DMS114 treated with DMSO at 0.1 percent for 48 hours (cell line): ENCODE results near the gene FERMT3.

Experiments
- DNase-seq: peaks from one replicate; lab custom pipeline; 2025; ENCODE audit not compliant: unreplicated experiment; lab: John Stamatoyannopoulos, UW

Gene FERMT3

GRCh38 chr11:64247729-64248531, 41.4 kb downstream of the FERMT3 start:
- no peak for DNase-seq

GRCh38 chr11:64248578-64248977, 42.1 kb downstream of the FERMT3 start:
- DNase-seq = no peak

DNA sequence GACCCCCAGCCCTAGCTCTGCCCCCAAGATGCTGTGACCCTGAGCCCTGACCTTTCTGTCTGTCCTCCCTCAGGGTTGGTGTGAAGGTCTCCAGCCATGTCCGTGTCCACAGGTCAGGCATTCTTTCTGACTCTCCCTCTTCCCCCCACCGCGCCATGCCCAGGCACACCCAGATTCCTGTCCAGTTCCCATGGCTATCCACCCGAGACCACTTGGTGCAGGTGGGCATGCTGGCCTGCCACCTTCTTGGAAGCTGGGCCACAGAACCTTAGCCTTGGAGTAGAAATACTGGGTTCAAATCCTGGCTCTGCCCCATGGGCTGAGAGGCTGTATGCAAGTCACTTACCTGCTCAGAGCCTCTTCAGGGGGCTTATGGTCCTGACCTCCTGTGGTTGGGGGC, 42.5 kb downstream of the FERMT3 start:
- DNase-seq = no peak

- DNase-seq = no peak
Measured at GRCh38 chr11:64249563-64250414, 43.3 kb downstream of the FERMT3 start.

DNA sequence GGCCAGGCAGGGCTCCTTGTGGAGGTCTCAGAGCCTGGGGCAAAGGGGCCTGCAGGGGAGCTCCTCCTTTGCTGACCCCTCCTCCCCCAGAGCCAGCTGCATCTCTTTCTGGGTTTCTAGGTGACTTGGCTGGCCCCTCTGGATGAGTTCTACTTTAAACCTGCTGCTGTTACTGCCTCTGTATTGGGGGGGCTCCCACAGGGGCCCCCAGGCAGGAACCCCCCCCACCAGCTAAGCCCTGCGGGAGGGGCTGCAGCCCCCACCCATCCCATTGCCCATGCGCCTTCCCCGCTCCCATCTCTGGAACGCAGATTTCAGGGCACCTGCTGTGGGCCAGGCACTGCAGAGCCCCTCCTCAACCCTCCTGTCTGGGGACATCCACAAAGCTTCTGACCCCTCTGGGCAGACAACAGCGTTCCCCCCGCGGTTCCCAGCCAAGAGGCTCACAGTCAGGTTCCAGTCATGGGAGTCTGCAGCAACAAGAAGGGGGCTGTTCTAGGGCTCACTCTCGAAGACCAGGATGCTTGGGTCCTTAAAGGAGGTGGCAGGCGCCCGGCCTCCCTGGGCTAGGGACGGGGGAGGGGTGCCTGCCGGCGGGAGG, 44.0 kb downstream of the FERMT3 start:
- DNase-seq = no peak

DNA sequence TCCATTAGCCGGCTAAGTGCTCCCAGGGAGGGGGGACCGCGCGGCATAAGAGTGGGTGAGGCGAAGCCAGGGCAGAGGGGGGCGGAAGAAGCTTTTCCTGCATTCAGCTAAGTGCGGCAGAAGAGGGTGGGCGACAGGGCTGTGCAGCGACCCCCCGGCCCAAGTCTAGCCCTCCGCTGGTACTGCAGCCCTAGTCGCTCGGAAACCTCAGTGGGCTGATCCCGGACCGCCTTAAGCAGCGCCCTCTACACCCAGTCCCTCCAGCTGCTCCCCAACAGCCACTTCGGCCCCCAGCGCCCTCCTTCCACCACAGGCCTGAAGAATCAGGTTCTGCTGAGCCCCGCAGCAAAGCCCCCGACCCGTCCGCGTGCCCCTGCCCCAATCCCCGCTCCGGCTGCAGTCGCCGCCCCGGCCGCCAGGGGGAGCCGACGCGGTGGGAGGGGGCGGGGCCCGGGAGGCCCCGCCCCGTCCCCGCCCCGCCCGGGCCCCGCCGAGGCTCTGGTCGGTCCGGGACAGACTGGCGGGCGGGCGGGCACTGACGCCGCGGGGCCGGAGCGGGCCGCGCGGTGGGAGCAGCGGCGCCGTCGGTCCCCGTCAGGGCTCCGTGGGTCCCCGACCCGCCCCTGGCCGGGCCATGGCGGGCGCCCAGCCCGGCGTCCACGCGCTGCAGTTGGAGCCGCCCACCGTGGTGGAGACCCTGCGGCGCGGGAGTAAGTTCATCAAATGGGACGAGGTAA, 44.7 kb downstream of the FERMT3 start, which contains the start of gene PLCB3:
PLCB3 (plus strand) TSS at position 515 of the 737 bp plus-strand sequence; CDS start at position 635, 120 bp downstream.
- DNase-seq = peak; percentile 39

DNA sequence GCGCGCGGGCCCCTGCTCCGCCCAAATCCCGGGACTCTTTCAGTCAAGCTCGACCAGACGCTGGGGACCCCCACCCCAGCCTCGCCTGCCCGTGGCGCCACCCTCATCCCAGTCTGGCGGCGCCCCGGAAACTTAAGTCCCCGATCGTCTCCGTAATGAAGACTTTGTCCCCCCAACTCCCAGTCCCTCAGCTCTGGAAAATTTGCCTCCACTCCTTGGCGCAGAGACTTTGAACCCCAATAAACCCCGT, 45.2 kb downstream of the FERMT3 start:
- DNase-seq = no peak

- DNase-seq = no peak
Measured at GRCh38 chr11:64252003-64252872, 45.7 kb downstream of the FERMT3 start.

GRCh38 chr11:64253043-64253442, 46.5 kb downstream of the FERMT3 start:
- DNase-seq = no peak

- no peak for DNase-seq
Measured at GRCh38 chr11:64253481-64253880, 47.0 kb downstream of the FERMT3 start.

DNA sequence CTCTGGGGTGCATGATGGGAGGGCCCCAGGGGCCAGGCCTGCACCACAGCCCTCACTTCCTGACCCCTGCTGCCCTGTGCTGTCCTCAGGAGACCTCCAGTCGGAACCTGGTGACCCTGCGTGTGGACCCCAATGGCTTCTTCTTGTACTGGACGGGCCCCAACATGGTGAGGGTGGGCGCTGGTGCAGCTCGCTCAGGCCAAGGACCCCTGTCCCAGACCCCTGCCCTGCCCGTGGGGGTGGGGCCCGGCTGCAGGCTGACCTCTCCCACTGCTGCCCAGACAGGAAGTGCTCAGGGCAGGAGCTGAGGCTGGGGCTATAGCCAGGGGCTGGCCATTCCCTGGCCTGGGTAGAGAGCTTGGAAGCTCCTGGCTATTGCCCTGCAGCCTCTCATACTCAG, 47.8 kb downstream of the FERMT3 start:
- DNase-seq = no peak

DNA sequence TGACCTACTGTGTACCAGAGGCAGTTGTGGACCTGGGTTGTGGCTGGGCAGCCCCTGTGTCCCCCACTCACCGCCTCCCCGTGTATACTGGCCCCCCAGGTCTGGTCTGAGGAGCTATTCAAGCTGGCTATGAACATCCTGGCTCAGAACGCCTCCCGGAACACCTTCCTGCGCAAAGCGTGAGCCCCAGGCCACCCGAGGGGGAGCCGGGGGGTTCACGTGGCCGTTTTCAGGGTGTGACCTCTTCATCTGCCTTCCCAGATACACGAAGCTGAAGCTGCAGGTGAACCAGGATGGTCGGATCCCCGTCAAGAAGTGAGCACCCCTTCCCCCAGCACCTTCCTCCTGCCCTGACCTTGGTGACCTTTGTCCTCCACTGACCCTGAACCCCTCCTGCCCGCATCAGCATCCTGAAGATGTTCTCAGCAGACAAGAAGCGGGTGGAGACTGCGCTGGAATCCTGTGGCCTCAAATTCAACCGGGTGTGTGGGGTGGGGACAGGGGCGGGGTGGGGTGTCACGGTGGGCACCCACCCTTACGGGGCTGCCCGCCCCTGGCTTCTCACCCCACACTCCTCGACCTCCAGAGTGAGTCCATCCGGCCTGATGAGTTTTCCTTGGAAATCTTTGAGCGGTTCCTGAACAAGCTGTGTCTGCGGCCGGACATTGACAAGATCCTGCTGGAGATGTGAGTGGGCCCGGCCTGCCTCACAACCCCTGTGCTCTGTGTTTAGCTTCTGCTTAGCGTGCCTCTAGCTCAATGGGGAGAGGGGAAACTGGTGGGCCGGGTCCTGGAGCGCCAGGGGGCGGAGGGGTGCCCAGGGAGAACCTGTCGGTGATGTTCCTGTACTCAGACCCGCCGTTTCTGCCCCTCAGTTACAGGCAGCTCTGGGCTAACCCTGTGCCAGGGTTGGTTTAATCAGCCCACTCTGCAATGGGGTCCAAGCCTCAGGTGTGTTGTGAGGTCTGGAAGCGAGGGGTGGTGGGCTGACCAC, 48.9 kb downstream of the FERMT3 start:
- DNase-seq = no peak

DNA sequence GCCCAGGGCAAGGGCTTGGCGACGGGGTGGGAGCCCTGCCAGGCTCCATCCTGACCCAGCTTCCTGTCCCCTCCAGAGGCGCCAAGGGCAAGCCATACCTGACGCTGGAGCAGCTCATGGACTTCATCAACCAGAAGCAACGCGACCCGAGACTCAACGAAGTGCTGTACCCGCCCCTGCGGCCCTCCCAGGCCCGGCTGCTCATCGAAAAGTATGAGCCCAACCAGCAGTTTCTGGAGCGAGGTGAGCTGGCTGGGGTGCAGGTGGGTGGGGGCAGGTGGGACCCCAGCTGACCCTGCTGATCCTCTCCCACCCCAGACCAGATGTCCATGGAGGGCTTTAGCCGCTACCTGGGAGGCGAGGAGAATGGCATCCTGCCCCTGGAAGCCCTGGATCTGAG, 49.8 kb downstream of the FERMT3 start:
- DNase-seq = no peak

GRCh38 chr11:64258356-64258755, 51.8 kb downstream of the FERMT3 start:
- DNase-seq = no peak

DNA sequence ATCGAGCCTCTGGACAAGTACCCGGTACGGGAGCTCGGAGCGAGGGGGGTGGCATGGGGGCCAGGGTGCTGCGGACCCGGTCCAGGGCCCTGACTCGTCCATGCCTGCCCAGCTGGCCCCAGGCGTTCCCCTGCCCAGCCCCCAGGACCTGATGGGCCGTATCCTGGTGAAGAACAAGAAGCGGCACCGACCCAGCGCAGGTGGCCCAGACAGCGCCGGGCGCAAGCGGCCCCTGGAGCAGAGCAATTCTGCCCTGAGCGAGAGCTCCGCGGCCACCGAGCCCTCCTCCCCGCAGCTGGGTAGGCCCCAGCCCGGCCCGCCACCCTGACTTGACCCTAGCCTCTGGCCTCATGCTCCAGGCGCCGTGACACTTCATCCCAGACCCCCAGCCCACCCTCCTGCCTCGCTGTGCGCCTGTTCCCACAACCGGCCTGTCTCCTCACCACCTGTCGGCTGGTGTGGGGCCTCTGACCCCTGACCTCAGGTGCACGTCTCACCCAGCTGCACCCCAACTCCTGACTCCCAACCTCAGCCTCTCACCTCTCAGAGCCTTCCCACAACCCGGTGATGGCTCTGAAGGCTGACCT, 52.5 kb downstream of the FERMT3 start:
- DNase-seq = no peak

- DNase-seq = no peak
Measured at GRCh38 chr11:64259533-64260067, 53.1 kb downstream of the FERMT3 start.

DNA sequence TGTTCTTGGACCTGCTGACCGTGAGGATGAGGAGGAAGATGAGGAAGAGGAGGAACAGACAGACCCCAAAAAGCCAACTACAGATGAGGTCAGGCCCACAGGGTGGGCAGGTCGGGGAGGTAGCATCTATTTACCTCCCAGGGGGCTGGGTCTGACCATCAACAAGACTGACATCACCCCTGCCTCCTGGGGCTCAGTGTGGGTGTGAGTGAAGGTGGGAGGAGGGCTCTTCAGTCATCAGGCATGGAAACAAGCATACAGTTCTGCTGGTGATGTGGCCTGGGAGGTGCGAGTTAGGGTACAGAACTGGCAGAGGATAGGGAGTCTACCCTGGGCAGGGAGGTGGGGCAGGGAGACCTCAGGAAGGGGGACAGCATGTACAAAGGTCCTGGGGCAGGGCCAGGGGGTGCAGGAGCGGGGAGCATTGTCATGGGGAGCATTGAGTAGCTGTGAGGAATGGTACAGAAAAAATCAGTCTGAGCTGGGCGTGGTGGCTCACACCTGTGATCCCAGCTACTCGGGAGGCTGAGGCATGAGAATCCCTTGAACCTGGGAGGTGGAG, 53.7 kb downstream of the FERMT3 start:
- no peak for DNase-seq

- no peak for DNase-seq
Measured at GRCh38 chr11:64261556-64262080, 55.1 kb downstream of the FERMT3 start.
